GM13977 (cell line): ENCODE data around the gene PRAC2.

Experiments
- DNase-seq: peaks from one replicate; pipeline ENCODE4 v3.0.0; 2012; ENCODE audit warnings: low spot score
- CTCF ChIP-seq: IDR thresholded peaks from 2 replicates; pipeline ENCODE4 v1.5.1; 2012; ENCODE audit warnings: mild to moderate bottlenecking, control low read depth; ENCODE audit not compliant: insufficient read depth; ENCODE audit errors: extremely low read depth, missing control alignments
- in situ Hi-C: fragments of 300-500 bp; cut with MboI; formaldehyde crosslinking; loops from one replicate; pipeline ENCODE4 v1.12.0; 2022; ENCODE audit warnings: low sequenced_read_pairs, low pct_unique_long_range_greater_than_20kb, mixed read lengths, inconsistent platforms; ENCODE audit not compliant: unreplicated experiment

Gene PRAC2

GRCh38 chr17:48734333-48735061 lies 11.5 kb downstream of the PRAC2 start:
- no peak for TF ChIP-seq CTCF

GRCh38 chr17:48735062-48735351 lies 12.0 kb downstream of the PRAC2 start:
- no peak for TF ChIP-seq CTCF
- in situ Hi-C loops: no loop called here
- no peak for DNase-seq

More at GRCh38 chr17:48734333-48735061, 11.5 kb downstream of the PRAC2 start:
- in situ Hi-C loops: no loop called here
- no peak for DNase-seq

- DNase-seq: no peak
- TF ChIP-seq CTCF: no peak
- in situ Hi-C loops: no loop called here
These were observed 14.5 kb downstream of the PRAC2 start for GRCh38 chr17:48737330-48738043.

GRCh38 chr17:48738424-48738802 lies 15.4 kb downstream of the PRAC2 start:
- no peak for TF ChIP-seq CTCF
- DNase-seq: no peak
- in situ Hi-C loops: no loop called here

- TF ChIP-seq CTCF: no peak
- DNase-seq: no peak
- in situ Hi-C loops: no loop called here
These were observed 16.0 kb downstream of the PRAC2 start for GRCh38 chr17:48738803-48739526.

GRCh38 chr17:48740537-48740936 lies 17.6 kb downstream of the PRAC2 start:
- in situ Hi-C loops: no loop called here
- DNase-seq: no peak
- no peak for TF ChIP-seq CTCF
